PFSK-1 (cell line): ENCODE measurements around the gene FPR3.

Experiments used
- POLR2AphosphoS5 ChIP-seq: IDR thresholded peaks from 2 replicates; pipeline ENCODE4 v1.6.1; 2012; ENCODE audit warnings: low read depth, mild to moderate bottlenecking, control low read depth, low read length, moderate library complexity
- SIN3A ChIP-seq: IDR thresholded peaks from 2 replicates; pipeline ENCODE4 v1.6.1; 2012; ENCODE audit warnings: mild to moderate bottlenecking, low read length, moderate library complexity, borderline replicate concordance; ENCODE audit not compliant: insufficient read depth
- TAF1 ChIP-seq: IDR thresholded peaks from 2 replicates; pipeline ENCODE4 v1.6.1; 2012; ENCODE audit warnings: low read length, control low read depth, borderline replicate concordance; ENCODE audit not compliant: insufficient read depth
- TF ChIP-seq, protein P1 (sequence below), 2 experiments: IDR thresholded peaks; 2 replicates each; pipeline versions ENCODE4 v1.6.1 to v1.8.0; 2011 to 2012; ENCODE audit warnings: low read depth in 2 of 2, low read length in 2 of 2, control low read depth in 1 of 2, inconsistent platforms in 1 of 2, mild to moderate bottlenecking in 1 of 2, moderate library complexity in 1 of 2; ENCODE audit not compliant: insufficient read depth in 1 of 2

DNA sequence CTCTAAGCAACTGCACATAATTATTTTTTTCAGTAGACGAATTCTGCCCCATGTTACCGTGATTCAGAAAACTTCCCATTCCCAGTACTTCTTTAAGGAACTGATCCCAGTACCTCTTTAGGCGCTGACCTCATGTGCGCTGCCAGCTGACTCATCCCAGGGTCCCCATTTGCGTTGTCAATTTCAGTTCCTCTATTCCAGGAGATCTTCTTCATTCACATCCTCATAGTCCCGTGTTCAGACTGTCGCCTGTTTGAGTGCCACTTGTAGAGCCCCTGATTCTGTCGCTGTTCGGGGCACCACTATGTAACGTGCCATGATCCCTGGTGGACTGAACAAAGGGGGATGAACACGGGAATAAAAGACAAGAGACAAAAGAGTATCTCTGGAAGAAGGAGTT is 16.4 kb downstream of the FPR3 start:
- TF ChIP-seq, protein P1, sequence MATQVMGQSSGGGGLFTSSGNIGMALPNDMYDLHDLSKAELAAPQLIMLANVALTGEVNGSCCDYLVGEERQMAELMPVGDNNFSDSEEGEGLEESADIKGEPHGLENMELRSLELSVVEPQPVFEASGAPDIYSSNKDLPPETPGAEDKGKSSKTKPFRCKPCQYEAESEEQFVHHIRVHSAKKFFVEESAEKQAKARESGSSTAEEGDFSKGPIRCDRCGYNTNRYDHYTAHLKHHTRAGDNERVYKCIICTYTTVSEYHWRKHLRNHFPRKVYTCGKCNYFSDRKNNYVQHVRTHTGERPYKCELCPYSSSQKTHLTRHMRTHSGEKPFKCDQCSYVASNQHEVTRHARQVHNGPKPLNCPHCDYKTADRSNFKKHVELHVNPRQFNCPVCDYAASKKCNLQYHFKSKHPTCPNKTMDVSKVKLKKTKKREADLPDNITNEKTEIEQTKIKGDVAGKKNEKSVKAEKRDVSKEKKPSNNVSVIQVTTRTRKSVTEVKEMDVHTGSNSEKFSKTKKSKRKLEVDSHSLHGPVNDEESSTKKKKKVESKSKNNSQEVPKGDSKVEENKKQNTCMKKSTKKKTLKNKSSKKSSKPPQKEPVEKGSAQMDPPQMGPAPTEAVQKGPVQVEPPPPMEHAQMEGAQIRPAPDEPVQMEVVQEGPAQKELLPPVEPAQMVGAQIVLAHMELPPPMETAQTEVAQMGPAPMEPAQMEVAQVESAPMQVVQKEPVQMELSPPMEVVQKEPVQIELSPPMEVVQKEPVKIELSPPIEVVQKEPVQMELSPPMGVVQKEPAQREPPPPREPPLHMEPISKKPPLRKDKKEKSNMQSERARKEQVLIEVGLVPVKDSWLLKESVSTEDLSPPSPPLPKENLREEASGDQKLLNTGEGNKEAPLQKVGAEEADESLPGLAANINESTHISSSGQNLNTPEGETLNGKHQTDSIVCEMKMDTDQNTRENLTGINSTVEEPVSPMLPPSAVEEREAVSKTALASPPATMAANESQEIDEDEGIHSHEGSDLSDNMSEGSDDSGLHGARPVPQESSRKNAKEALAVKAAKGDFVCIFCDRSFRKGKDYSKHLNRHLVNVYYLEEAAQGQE (IDR thresholded peaks at IDR 0.05; ENCODE audit: insufficient read depth in 1 of 2, low read depth in 2 of 2, low read length in 2 of 2): no peak
- TF ChIP-seq SIN3A (no peak), POLR2AphosphoS5 (no peak), TAF1 (no peak)
